Transverse colon (tissue), 4 donors: ENCODE results near the gene PLEKHG4B.

Source experiments
- EP300 ChIP-seq: sonication (generic); formaldehyde crosslinking; IDR thresholded peaks from one replicate; pipeline ENCODE4 v1.6.1; 2017; ENCODE audit warnings: antibody characterized with exemption, low read depth
- POLR2A ChIP-seq: fragments of 450-650 bp; IDR thresholded peaks from one replicate; pipeline ENCODE4 v1.6.1; 2016; ENCODE audit warnings: antibody characterized with exemption, mild to moderate bottlenecking, moderate library complexity
- POLR2AphosphoS5 ChIP-seq, 3 donors: sonication (generic); formaldehyde crosslinking; IDR thresholded peaks; one replicate each; pipeline ENCODE4 v1.6.1; 2016; ENCODE audit warnings: antibody characterized with exemption in 3 of 3
- TF ChIP-seq, protein P1 (sequence below), 5 experiments: fragments of 200-600 bp in 3 of 5; fragments of 450-650 bp in 2 of 5; sonication (generic) in 3 of 5; IDR thresholded peaks; 1 replicate in 2 of 5; 2 replicates in 3 of 5; pipeline ENCODE4 v1.5.1; 2016 to 2017; ENCODE audit warnings: antibody characterized with exemption in 5 of 5, inconsistent platforms in 3 of 5, mild to moderate bottlenecking in 2 of 5, moderate library complexity in 1 of 5

DNA sequence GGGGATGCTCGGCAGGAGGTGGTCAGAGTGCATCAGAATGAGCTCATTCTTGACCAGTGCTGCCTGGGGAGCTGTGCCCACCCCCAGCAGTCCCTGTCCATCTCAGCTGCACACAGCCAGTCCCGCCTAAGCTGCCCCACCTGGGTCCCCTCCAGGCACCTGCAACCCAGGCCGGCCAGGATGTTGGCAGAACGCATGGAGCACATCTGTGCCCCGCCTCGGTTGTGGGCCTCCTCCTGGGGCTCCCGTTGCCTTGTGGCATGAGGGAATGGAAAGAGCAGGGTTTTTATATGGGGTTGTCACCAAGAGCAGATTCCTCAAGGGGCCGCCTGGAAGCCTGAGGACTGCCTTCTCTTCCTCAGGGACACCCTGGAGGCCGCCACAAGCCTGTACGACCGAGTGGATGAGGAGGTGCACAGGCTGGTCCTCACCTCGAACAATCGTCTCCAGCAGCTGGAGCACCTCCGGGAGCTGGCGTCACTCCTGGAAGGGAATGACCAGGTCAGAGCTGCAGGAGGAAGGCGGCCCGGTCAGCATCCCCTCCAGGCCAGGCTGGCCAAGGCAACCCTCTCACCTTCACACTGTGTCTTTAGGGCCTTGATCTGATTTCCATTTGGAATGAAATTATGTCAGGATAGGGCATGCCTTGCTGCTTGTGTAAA, 64.6 kb downstream of the PLEKHG4B start:
- TF ChIP-seq, protein P1, sequence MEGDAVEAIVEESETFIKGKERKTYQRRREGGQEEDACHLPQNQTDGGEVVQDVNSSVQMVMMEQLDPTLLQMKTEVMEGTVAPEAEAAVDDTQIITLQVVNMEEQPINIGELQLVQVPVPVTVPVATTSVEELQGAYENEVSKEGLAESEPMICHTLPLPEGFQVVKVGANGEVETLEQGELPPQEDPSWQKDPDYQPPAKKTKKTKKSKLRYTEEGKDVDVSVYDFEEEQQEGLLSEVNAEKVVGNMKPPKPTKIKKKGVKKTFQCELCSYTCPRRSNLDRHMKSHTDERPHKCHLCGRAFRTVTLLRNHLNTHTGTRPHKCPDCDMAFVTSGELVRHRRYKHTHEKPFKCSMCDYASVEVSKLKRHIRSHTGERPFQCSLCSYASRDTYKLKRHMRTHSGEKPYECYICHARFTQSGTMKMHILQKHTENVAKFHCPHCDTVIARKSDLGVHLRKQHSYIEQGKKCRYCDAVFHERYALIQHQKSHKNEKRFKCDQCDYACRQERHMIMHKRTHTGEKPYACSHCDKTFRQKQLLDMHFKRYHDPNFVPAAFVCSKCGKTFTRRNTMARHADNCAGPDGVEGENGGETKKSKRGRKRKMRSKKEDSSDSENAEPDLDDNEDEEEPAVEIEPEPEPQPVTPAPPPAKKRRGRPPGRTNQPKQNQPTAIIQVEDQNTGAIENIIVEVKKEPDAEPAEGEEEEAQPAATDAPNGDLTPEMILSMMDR (IDR thresholded peaks at IDR 0.05) = no peak
- TF ChIP-seq POLR2A (no peak), POLR2AphosphoS5 (IDR thresholded peaks at IDR 0.05) (no peak), EP300 (no peak)
